Activated CD4-positive, alpha-beta T cell treated with anti-CD3 and anti-CD28 coated beads, Interleukin-2, amount 50 U/mL, for 48 hours (primary cell): Measurements from ENCODE around the gene PPP2R2D.
"Not testable (repeated sequence)": the region's sequence is repeated elsewhere in the genome, so short reads cannot be mapped to it uniquely, and the experiment has no call there.

Experiments
- DNase-seq, 2 experiments: peaks; one replicate each; pipeline ENCODE4 v3.0.0-alpha.2; 2020

The PPP2R2D gene

GRCh38 chr10:131979336-131979735, 78.5 kb downstream of the PPP2R2D start:
- no peak for DNase-seq

DNA sequence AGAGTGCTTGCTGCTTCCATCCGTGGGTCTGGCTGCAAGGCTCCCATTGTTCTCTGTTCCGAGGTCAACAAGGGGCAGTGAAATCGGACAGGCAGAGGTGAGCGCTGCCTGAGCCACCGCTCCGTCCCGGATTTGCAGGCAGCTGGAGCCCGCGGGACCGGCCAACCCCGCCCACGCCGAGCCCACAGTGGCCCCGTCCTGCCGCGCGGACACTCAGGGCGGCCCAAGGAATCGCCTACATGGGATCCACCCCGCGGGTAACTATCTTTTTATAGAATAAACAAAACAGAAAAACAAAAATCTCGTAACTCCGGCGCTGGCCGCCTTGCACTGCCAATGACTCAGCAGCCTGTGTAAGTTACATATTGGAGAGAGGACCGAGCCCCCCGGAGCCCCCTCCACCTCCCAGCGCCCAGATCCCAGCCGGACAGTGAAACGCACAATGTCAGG, 79.0 kb downstream of the PPP2R2D start:
- no peak for DNase-seq

DNA sequence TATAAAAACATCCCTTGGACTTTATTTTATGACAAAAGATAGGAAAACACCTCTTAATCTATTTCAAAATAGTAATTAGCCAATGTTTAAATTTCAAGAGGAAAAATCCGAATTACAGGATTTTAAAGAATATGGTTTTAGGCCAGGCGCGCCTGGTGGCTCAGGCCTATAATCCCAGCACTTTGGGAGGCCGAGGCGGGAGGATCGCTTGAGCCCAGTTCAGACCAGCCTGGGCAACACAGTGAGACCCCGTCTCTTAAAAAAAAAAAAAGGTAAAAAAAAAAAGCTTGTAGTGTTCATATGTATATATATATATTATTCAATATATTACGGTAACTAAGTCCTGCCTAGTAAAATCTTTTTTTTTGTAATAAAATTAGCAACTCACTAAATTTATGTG, 79.5 kb downstream of the PPP2R2D start:
- DNase-seq, result no peak

DNA sequence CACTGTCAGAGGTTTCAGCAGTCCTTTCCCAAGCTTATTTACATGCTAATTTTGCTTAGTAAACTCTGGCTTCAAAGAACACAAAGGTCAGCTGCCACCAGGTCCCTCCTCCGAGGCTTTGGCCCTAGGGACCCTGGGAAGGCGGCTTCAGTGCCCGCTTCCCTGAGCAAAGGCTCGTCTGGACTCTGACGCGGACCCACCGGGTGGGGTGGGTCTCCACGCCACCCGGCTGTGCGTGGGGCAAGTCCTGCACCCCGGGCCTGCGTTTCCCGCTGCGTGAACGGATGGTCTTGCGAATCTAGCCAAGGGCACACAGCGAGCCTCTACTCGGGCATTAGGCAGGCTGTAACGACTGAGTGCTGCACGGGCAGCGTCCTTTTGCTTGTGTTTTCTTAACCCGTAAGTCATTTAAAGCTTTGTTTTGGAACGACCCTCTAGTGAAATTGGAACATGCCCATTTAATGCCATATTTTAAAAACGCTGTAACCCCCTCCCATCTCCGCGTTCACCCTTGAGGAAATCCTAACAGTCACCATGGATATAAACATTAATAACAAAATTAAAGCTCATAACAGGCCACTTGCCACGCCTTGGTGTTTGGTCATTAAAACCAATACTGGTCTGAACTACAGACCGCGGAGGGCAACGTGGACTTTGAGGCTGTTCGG, 80.1 kb downstream of the PPP2R2D start:
- DNase-seq, result no peak

DNA sequence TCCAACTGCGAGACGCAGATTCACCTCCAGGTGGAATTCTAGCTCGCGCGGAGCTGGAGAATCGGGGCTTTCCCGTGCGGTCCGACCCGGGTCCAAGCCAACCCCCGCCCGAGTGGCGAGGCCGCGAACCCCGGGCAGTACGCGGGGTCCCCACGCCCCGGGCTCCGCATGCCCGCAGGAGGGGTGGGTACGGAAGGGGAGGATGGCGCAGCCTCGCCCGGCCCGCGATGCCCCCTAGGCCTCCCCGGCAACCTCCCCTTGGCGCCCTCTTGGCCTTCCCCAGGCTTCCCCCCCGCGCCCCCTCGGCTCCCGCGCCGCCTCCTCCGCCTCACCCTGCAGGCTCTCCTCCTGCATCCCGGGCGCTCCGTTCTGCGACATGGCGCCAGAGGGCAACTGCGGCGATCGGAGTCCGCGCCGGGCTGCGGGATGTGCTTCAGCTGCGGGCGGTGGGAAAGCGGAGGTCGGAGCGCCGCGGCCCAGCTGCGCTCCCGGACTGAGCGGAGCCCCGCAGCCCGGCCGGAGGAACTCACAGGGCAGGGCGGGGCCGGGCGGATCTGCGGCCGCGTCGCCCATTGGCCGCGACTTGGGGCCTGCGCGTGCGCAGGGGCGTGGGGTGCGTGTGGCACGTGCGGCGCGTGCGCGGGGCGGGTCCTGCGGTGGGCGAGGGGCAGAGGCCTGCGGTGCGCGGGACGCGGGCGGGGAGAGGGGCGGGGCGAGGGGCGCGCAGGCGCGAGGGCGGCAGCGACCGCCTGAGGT, 80.8 kb downstream of the PPP2R2D start, which contains the start of gene BNIP3:
Gene BNIP3 (minus strand): TSS at position 495 of the 756 bp plus-strand sequence. CDS start 117 bp downstream, at position 378.
- DNase-seq, result peak; percentile 96

DNA sequence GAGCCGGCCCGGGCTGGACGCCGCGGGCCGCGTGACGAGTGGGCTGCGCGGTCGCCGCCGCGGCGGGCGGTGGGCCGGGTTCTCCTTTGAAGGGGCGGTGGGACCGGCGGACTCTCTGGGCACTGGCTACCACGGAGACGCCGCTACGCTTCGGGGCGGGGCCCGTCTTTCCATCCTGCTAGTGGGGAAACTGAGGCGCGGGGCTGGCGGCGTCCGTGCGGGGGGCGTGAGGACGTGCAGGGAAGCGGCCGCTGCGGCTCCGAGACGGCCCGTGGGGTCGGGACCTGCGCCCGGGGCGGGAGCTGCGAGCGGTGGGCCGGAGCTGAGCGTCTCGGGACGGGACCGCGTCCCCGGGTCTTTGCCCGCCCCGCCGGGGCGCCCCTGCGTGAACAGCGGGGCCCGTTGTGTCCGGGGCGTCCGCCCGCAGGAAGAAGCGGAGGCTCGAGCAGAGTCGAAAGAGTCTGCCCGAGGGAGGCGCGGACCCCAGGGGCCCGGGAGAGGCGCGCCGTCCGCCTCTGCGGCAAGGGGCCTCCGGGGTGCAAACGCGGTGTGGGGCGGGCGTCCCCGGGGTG, 81.5 kb downstream of the PPP2R2D start:
- DNase-seq, result no peak

- no peak for DNase-seq
Measured at GRCh38 chr10:131982796-131983195, 82.0 kb downstream of the PPP2R2D start.

- no peak for DNase-seq
Measured at GRCh38 chr10:131983780-131984179, 83.0 kb downstream of the PPP2R2D start.

GRCh38 chr10:131986851-131987250, 86.0 kb downstream of the PPP2R2D start:
- DNase-seq, result not testable (repeated sequence)

GRCh38 chr10:131987301-131987700, 86.5 kb downstream of the PPP2R2D start:
- DNase-seq, result not testable (repeated sequence)

DNA sequence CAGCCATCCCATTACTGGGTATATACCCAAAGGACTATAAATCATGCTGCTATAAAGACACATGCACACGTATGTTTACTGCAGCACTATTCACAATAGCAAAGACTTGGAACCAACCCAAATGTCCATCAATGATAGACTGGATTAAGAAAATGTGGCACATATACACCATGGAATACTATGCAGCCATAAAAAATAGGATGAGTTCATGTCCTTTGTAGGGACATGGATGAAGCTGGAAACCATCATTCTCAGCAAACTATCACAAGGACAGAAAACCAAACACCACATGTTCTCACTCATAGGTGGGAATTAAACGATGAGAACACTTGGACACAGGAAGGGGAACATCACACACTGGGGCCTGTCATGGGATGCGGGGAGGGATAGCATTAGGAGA, 87.0 kb downstream of the PPP2R2D start:
- not testable (repeated sequence) for DNase-seq

DNA sequence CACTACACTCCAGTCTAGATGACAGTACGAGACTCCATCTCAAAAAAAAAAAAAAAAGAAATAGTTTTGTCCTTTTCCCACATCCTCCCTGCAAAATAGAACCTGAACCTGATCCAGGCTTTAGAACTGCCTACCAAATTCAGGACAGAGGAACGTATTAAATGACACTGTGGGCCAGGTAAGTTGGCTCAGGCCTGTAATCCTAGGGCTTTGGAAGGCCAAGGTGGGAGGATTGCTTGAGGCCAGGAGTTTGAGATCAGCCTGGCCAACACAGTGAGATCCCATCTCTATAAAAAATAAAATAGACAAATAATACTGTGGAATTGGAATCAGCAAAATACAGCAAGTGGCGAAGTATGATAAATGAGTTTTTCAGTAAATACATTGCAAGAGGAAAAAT, 90.9 kb downstream of the PPP2R2D start:
- no peak for DNase-seq

DNA sequence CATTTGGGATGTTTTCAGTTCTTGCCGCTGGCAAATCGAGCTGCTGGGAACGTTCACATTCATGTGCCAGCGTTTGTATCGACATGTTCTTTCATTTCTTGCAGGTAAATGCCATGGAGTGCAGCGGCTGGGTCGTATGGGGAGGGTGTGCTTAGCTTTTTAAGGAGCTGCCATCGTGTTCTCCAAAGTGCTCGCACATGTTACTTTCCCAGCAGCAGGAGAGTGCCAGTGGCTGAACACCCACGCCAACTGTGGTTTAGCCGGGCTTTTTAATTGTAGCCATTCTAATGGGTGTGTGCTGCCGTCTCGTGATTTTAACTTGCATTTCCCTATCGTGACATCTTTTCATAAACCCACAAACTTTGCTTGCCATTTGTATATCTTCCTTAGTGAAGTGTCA, 92.5 kb downstream of the PPP2R2D start:
- no peak for DNase-seq

- no peak for DNase-seq
Measured at GRCh38 chr10:131994435-131994834, 93.6 kb downstream of the PPP2R2D start.

GRCh38 chr10:131996466-131997365, 95.9 kb downstream of the PPP2R2D start:
- no peak for DNase-seq

GRCh38 chr10:131997366-131998049, 96.7 kb downstream of the PPP2R2D start:
- no peak for DNase-seq

- DNase-seq, result no peak
Measured at GRCh38 chr10:131998050-131998844, 97.4 kb downstream of the PPP2R2D start.

DNA sequence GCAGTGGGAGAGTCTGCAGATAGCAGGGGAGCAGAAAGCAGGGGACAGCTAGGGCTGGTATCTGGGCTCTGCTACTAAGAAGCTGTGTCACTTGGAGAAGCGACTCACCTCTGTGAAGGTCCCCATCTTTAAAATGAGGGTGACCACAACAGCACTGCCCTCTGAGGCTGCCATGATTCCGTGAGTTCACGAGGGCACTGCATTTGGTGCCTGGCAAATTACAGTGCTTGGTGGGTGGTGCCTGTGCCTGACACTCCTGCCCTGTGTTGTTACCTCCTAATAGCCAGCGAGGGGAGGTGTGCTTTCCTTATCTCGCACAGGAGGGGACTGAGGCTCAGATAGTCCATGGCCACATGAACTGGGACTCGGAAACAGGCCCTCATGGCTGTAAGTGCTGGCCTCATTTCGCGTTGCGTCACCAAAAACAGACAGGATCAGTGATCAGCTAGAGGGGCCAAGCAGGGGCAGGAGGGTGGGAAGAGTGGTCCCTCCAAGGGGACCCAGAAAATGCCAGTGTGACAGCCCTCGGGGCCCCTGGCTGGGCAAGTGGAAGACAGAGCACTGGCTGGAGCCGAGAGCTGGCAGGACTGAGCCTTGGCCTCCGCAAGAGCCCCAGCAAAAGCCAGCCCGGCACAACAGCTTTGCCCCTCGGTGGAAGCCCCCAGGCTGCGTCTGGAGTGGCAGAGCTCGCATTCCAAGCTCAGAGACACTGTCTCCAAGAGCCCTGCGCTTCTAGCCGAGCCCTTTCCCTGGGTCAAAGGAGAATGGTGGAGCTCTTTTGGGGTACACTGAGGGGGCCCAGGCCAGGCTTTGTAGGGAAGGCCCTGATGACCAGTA, 98.3 kb downstream of the PPP2R2D start:
- no peak for DNase-seq

GRCh38 chr10:132001238-132001972, 100.6 kb downstream of the PPP2R2D start:
- no peak for DNase-seq

GRCh38 chr10:132002004-132002403, 101.2 kb downstream of the PPP2R2D start:
- DNase-seq, result no peak
